SKM-1 treated with dmso at 0.1 percent for 144 hours (cell line): ENCODE measurements around the gene MKNK2.
"Not testable (repeated sequence)": the region's sequence is repeated elsewhere in the genome, so short reads cannot be mapped to it uniquely, and the experiment has no call there.

ENCODE experiments used
- DNase-seq: peaks from one replicate; lab custom pipeline; 2025; ENCODE audit not compliant: unreplicated experiment; lab: John Stamatoyannopoulos, UW

MKNK2 gene

DNA sequence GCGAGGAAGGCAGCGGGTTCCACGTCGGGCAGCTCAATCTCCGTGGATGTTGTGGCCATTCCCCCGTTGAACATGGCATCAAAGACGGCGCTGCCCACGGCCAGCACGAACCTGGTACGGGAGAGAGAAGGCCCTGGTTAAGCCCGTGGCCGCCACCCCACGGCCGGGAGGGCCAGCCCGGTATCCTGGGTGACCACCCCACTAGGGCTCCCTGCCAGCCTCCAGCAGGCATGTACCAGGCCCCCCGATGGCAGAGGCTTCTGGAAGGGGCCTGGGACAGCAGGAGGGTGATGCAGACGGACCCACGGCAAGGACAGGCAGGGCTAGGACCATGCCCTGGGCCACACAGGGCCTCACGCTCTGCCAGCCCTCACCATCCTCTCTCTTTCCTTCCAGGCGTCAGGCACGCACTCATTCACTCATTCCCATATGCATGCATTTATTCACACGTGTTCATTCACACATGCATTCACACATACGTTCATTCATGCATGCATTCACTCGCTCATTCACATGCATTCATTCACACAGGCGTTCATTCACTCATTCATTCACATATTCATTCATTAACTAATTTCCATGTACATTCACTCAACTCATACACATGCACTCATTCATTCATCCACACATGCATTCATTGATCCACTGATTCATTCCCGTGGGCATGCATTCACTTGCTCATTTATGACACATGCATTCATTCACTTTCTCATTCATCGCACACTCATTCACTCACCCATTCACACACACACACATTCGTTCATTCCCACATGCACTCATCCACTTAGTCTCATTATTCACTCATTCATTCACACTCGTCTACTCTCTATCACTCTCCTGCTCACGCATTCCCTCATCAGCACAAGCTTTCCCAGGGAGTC is 53.5 kb downstream of the MKNK2 start:
- DNase-seq, result no peak

DNA sequence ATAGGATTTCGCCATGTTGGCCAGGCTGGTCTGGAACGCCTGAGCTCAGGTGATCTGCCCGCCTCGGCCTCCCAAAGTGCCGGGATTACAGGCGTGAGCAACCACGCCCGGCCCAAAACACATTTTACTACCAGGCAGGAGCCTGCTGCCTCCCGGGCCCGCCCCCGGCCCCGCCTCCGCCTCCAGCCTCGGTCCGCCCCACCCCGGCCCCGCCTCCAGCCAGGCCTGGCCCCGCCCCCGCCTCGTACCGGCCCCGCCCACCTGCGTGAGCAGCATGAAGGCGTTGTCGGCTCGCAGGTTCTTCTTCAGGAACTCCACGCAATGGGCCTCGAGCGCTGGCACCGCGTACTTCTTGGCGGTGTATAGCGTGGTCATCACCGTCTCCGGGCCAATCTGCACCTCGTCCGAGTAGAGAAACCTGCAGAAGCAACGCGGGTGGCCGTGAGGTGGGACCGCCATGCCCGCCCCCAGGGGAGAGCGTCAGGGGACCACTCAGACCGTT is 58.2 kb downstream of the MKNK2 start:
- DNase-seq, result no peak

DNA sequence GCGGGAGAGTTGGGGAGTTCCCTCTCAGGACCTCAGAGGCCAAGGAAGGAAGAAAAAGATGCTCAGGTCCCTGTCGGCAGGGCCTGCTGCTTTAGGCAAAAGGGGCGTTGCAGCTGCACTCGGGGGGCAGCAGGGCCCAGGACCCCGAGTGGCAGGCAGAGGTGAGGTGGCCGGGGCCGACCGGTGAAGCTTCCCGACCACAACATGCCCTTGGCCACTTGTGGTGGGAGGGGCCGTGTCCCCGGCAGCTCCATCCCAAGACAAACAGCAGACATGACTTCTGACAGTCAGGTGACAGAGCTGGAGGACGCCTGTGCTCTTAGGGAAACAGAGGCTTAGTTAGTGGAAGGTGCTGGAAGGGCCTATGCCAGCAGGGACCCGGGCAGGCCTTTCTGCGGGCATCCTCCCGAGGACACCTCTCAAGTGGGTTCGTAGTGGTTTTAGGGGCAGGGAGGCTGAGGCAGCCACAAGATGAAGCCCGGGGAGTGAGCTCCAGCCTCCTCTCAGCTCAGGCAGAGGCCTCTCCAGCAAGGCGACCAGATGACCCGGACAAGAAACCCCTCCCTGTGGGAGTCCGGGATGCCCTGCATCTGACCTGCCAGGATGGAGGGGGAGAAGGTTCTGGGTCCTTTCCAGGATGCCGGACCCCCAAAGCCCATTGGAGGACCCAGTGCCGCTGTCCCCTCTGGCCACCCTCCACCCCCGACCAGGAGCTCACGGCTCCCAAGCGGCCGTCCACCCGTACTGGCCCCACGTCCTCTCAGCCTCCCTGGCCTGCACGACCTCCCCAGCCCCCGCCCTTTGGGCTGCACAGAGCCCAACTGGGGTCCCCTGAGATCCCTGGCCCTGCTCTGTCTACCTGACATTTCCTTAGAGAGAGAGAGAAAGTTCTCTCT is 59.8 kb downstream of the MKNK2 start:
- DNase-seq, result no peak

DNA sequence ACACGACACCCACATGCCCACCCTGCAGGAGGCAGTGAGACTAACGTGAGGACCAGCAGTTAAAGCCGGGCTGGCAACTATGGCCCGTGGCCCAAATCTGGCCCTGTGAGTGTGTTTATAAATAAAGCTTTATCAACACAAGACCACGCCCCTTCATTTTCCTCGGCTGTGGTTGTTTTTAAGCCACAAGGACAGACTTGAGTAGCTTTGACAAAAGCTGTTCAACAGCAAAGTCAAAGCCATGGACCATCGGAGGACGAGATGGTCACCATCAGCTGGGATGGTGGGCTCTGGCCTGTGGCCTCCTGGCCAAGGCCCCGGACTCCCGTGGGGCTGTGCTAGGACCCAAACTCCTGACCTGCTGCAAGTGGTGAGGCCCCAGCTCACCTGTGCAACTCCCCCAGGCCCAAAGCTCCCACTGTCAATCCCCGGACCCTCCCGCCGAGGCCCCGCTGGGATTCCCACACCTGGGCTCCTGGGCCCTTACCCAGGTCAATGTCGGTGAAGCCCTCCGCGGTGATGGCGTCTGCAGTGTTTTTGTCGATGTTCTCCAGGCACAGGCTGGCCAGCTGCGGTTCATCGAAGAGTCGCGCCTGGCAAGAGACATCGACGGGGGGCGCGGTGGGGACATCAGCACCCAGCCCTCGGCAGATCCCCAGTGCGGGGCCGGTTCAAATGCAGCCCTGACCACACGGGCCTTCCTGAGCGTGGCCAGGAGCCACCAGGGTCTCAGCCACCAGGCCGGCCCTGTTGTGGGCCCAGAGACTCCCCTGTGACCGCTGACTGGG is 60.6 kb downstream of the MKNK2 start:
- no peak for DNase-seq

DNA sequence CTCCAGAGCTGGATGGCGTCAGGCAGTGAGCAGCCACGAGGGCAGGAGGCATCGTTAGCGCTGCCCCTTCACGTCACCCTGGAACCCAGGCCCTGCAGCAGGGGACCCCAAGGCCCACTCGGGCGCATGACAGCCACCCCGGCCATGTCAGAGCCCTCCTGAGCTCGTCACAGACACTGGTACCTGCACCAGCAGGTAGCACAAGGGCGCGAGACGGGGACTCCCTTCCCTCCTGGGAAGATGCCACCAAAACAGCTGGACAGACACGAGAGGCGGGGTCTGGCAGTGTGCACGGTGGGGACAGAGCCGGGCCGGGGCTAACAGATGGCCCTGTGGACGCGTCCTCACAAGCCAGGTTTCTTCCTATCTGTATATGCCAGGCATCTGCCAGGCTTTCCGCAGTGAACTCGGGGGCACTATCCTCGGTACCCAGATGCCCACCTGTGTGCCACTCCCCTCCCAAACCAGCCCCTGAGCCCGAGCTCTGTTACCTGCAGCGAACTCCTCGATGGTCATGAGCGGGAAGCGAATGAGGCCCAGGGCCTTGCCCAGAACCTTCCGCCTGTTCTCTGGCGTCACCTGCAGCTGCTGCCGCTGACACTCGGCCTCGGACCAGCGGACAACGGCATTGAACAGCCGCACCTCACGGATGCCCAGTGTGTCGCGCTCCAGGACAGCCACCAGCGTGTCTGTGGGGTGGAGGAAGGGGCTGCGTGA is 61.4 kb downstream of the MKNK2 start:
- no peak for DNase-seq

DNA sequence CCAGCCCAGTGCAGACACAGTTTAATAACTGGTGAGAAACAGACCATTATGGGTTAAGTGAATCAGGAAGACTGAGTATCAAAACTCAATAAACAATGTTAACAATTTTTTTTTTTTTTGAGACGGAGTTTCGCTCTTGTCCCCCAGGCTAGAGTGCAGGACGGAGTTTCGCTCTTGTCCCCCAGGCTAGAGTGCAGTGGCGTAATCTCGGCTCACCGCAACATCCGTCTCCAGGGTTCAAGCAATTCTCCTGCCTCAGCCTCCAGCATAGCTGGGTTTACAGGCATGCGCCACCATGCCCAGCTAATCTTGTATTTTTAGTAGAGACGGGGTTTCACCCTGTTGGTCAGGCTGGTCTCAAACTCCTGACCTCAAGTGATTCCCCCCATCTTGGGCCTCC is 62.6 kb downstream of the MKNK2 start:
- DNase-seq, result not testable (repeated sequence)
